ENCODE measurements around the gene IL31.

DNA sequence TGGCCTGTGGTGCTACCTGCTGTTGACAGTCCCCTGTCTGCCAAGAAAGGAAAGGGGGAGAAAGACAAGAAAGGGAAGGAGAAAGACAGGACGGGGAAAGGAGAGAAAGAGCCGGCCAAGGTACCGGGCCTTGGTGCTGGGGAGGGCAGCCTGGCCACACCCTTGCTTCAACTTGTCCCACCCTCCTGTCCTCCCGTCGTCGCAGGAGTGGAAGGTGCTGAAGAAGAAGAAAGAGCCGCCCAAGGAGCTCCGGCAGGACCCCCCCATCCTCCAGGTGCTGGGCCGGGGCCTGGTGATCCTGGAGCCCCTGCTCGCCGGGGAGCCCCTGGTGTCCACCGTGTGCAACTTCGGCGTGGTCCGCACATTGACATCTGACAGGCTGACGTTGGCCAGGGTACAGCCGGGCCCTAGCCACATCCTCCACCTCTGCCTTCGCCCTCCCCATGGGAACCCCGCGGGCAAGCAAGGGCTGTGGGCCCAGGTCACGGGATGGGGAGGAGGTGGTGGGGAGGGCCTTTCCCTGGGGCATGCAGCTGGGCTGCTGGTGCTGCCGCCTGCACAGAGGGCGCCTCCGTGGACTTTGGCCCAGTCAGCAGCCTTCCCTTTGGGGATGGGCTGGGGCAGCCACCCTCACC lies 26.6 kb upstream of the IL31 start:
- TF ChIP-seq, protein P1, sequence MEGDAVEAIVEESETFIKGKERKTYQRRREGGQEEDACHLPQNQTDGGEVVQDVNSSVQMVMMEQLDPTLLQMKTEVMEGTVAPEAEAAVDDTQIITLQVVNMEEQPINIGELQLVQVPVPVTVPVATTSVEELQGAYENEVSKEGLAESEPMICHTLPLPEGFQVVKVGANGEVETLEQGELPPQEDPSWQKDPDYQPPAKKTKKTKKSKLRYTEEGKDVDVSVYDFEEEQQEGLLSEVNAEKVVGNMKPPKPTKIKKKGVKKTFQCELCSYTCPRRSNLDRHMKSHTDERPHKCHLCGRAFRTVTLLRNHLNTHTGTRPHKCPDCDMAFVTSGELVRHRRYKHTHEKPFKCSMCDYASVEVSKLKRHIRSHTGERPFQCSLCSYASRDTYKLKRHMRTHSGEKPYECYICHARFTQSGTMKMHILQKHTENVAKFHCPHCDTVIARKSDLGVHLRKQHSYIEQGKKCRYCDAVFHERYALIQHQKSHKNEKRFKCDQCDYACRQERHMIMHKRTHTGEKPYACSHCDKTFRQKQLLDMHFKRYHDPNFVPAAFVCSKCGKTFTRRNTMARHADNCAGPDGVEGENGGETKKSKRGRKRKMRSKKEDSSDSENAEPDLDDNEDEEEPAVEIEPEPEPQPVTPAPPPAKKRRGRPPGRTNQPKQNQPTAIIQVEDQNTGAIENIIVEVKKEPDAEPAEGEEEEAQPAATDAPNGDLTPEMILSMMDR (IDR thresholded peaks at IDR 0.05; ENCODE audit: borderline replicate concordance, extremely low read depth, low read length, poor library complexity, severe bottlenecking), result peak; percentile 12
- TF ChIP-seq EZH2 (IDR thresholded peaks at IDR 0.05; ENCODE audit: borderline replicate concordance, low read depth, low read length, severe bottlenecking), result no peak
